Fibroblast of peridontal ligament (primary cell): Measurements from ENCODE around the gene ARFIP1.
"Not testable (repeated sequence)": the region's sequence is repeated elsewhere in the genome, so short reads cannot be mapped to it uniquely, and the experiment has no call there.

Experiments
- DNase-seq: peaks from one replicate; pipeline ENCODE4 v3.0.0-alpha.2; 2010; ENCODE audit errors: extremely low read depth

ARFIP1 gene, protein sequence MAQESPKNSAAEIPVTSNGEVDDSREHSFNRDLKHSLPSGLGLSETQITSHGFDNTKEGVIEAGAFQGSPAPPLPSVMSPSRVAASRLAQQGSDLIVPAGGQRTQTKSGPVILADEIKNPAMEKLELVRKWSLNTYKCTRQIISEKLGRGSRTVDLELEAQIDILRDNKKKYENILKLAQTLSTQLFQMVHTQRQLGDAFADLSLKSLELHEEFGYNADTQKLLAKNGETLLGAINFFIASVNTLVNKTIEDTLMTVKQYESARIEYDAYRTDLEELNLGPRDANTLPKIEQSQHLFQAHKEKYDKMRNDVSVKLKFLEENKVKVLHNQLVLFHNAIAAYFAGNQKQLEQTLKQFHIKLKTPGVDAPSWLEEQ

DNA sequence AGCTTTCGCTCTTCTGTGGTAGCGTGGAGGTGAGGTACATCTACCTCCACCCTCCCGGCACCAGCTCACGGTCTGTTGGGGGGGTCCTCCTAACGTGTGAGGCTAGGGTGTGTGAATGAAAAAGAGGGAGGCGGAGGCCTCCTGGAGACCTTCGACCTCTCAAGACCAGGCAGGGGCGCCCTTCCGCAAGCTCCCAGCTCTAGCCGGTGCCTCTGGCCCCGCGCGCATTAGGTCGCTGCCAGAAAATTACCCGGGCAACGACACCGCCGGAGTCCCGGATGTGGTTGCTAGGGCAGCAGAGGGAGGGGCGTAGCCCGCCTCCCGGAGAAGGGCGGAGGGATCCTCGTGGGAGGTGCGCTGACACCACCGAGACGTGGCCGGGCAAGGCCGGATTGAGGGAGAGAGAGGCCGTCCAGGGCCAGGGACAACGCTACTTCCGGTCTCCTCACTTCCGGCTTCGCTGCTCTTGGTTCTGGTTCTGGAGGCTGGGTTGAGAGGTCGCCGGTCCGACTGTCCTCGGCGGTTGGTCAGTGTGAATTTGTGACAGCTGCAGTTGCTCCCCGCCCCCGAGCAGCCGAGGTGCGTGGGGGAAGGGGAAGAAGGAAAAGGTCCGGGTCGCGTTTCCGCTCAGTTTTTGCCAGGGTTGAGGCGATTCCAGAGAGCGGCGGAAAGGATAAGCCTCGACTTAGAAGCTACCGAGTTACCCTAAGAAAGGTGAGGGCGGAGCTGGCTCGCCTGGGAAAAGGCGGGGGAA lies at the start of gene ARFIP1, which contains the start of gene TIGD4:
Gene ARFIP1 (plus strand): TSS at position 442 of the 754 bp plus-strand sequence. CDS start 49,680 bp downstream, outside the sequence.
Gene TIGD4 (minus strand): TSS at position 218 of the 754 bp plus-strand sequence. CDS start 8,726 bp downstream, outside the sequence.
- DNase-seq: peak; percentile 96

DNA sequence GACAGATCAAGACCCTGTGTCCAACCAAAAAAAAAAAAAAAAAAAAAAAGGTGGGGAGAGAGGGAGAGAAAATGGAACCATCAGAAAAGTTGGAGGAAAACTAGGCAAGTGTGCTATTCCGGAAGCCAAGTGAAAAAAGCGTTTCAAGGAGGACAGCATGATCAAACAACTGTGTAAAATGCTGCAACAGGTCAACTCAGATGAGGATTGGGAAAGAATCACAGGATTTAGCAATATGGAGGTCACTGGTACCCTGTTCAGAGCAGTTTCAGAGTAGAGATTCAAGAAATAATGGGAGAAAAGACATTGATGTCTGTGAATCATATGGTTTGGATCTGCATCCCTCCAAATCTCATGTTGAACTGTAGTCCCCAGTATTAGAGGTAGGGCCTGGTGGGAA lies 47.8 kb upstream of the ARFIP1 start:
- DNase-seq: no peak

DNA sequence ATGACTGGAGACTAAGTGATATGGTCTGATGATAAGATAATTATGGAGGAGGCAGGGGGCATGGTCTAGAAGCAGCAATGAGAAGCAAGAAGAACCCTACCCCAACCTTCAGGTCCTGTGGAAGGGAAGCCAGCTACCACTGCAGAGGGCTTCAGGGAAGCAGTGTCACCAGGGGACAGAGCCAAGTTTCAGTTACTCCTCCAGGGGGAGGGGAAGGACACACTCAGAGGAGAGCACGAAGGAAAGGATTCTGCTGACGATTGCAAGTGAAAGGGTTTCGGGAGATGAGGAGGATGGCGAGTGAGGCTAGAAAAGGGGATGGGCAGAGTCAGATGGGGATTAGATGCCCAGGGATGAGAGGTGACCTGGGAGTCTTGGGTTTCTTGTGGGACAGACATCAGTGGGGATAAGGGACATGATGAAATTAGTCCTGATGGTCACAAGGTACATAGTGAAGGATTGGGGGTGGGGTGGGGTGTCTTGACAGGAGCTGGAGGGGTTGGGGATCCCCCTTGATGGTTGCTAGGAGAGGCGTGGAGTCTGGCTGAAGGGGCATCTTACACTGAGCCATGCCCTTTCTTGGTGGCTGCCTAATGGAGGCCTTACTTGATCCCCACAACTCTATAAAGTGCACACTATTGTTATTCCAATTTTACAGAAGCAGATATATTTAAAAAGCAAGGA lies 45.6 kb upstream of the ARFIP1 start:
- DNase-seq: no peak

DNA sequence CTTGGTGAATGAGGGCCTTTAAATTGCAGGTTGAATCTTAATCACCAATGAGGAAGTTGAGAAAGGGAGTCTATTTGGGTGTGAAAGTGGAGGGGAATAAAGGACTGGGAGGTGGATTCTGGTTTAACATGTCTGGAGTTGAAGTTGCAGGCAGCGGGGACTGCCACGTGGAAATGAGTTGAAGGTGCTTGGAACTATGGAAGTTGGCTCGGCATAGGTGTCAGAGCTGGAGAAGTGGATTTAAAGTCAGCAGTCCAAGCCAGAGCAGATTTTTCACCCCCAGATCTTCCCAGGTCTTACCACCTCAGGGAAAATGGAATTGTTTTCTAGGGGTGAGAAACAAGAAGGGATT lies 45.1 kb upstream of the ARFIP1 start:
- no peak for DNase-seq

DNA sequence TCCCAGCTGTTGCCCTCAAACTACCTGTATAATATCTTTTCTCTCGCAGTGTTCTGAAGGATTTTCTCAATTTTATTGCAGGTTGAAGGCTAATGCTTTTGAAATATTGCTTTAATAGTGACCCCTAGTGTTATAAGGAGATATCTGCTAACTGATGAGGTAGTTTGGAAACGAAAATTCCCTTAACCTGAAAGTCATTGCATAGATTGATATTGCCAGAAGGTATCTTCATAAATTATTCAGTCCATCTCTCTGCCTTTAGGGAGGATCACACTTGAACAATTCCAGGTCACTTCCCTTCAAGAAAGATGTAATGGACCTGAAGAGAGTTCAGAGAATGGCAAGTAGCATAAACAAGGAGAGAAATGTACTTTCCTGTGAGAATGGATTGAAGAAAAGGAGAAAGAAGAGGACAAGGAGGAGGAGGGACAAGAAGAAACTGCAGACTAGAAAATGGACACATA lies 44.3 kb upstream of the ARFIP1 start:
- DNase-seq: peak; percentile 27

DNA sequence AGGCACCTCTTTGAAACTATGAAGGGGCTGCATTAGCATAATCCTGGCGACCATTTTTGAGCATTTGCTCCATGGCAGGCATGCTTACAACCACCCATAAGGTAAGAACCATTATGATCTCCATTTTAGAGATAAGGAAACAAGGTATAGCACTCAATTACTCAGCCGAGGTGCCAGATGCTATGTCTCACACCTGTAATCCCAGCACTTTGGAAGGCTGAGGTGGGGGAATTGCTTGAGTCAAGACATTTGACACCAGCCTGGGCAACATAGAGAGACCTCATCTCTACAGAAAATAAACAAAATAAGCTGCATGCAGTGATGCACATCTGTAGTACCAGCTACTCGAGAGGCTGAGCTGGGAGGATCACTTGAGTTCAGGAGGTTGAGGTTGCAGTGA lies 43.8 kb upstream of the ARFIP1 start:
- no peak for DNase-seq

DNA sequence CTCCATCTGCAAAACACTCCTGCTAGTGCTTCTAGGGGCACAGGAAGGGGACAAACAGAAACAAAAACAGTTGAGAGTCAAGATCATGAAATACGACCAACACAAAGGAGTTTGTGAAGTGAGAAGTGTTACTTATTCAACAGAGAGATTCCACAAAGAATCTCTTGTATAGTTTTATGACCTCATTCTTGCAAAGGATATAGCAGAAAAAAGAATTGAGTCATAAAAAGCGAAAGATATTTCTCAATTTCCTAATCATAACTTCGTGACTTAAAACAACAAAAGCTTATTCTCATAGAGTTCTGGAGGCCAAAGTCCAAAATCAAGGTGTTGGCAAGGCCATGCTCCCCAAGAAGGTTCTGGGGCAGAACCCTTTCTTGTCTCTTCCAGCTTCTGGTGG lies 40.9 kb upstream of the ARFIP1 start:
- no peak for DNase-seq

DNA sequence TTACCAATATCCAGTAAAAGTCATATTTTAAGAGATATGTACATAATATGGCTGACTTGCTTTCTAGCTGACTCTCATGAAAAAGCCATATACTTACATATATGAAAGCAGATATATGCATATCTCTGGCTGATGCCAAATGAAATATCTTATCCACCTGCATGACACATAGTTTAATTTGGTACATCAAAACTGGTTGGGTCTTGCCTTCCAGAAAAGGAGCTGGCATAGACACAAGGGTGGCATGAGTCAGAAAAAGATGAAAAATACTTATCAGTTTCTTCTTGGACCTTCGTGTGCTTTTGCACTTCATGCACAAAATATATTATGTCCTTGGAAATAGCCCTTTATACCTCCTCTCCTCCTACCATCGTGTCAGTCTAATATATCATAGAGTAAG lies 32.3 kb upstream of the ARFIP1 start:
- DNase-seq: no peak

DNA sequence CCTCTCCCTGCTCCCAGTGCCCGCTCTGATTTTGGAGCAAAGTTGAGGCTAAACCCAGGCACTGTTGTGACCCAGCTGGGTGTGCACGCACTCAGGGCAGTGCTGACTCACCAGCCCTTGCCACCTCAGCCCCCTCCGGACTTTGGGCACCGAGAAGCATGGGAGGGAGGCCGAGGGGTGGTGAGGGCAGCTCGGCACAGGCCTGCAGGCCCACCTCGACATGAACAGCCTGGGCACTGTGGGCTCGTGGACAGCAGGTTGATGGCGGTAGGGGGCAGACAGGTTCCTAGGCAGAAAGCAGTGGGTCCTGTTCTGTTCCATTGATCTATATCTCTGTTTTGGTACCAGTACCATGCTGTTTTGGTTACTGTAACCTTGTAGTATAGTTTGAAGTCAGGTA lies 31.1 kb upstream of the ARFIP1 start:
- no peak for DNase-seq

DNA sequence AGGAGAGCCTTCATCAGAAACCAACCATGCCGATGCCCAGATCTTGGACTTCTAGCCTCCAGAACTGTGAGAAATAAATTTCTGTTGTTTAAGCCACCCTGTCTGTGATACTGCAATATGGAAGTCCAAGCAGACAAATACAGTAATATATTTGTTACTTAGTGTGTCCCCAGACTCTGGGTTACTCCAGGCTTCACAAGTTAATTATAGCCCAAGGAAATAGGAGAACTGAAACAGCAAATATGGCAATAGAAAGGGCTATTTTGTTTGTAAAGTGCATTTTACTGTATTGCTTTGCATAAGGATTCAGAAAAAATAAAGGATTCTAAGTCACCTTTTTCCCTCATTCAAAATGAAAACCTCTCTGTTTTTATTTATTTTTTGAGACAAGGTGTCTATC lies 16.0 kb upstream of the ARFIP1 start:
- no peak for DNase-seq

DNA sequence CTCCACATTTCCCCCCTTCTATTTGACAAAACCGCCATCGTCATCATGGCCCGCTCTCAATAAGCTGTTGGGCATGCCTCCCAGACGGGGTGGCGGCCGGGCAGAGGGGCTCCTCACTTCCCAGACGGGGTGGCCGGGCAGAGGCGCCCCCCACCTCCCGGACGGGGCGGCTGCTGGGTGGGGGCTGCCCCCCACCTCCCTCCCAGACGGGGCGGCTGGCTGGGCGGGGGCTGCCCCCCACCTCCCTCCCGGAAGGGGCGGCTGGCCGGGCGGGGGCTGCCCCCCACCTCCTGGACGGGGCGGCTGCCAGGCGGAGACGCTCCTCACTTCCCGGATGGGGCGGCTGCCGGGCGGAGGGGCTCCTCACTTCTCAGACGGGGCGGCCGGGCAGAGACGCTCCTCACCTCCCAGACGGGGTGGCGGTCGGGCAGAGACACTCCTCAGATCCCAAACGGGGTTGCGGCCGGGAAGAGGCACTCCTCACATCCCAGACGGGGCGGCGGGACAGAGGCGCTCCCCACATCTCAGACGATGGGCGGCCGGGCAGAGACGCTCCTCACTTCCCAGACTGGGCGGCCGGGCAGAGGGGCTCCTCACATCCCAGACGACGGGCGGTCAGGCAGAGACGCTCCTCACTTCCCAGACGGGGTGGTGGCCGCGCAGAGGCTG lies 14.6 kb upstream of the ARFIP1 start:
- not testable (repeated sequence) for DNase-seq

DNA sequence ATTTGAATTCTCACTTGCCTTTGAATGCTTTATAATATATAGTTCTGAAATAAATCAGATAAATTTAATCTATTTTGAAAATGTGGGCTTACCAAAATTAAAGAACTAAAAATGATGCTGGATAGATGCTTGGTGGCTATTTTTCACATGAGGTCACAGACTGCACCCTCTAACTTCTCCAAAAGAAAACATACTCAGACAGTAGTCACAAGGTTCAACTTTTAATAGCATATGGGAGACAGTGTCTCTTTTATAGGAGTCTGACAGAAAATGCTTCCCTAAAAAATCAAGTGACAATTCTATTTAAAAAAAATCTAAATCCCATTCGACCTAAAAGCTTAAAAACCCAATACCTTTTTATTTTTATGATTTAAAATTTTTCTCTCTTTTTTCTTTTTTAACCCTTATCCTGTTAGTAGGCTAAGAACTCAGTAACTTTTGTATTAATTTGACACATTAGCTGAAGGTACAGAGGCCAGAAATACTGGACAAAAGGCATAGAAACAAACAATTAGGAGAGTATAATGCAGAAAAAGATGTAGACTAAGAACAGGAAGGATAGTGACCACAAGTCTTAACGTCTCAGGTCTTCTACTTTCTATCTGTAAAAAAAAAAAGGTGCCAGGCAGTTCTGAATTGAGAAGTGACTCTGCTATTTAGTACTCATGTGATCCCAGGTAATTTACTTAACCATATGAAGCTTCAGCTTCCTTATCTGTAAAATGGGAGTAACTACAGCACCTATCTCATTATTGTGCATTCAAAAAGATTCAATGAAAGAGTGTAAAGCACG lies 7.8 kb upstream of the ARFIP1 start:
- DNase-seq: no peak

DNA sequence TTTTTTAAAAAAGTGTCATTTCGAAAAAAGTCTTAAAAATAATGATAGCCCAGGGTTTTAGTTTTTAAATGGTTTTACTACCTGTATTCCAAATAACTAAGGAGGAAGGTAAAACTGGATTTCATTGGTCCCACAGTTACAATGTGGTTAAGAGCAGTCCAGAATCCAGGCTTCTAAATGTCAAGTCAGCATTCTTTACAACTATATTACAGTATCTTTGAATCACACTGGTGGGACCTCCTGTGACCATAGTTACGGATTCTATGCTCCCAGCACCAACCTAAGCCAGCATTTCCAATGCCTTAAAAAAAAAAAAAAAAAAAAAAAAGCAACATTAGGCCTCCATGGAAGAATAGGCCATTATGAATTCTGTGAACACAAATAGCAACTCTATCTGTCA lies 6.4 kb upstream of the ARFIP1 start:
- DNase-seq: no peak

DNA sequence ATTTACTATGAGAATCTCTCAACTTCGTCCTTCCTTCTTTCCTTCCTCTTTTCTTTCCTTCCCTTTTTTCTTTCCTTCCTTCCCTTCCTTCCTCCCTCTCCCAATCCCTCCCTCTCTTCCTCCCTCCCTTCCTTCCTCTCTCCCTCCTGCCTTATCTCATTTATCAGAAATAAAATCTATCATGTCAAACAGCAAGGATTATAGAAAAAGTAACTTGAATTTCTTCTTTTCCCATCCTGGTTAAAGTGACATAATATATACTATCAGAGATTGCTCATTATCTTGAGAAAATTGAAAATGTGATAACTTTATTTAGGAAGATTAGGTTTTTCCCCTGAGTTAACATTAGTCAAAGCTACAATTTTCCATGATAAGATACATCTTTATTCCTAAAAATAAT lies 5.8 kb upstream of the ARFIP1 start:
- DNase-seq: no peak

DNA sequence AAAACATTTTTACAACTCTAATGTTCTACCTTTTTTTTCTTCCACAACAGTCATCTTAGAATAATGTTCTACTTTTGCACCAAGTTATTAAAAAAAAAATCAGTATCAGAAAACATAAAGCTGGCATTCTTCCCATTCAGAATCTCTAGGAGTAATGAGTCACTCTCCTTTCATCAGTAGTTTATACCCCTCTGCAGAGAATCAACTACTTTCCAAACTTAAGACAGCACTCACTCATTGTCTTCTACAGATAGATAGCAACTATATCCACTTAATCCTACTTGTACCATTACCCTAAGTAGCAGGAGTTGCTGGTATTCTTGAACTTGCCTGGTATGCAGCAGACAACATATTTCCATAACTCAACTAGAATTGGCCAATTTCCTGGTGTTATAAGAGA lies 3.4 kb upstream of the ARFIP1 start:
- no peak for DNase-seq

DNA sequence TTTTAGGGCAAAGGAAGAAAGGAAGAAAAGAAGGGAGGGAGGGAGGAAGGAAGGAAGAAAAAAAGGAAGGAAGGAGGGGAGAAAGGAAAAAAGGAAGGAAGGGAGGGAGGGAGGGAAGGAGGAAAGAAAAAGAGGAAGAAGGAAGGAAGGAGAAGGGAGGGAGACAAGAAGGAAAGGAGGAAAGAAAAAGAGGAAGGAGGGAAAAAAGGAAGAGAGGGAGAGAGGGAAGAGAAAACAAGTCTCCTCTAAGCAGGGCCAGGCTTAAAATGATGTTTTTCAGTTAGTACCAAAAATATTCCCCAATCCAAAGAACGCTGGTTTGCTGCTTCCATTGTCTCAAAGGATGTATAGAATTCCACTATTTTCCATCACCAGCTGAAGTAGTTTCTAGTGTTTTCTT lies 2.3 kb upstream of the ARFIP1 start:
- no peak for DNase-seq

DNA sequence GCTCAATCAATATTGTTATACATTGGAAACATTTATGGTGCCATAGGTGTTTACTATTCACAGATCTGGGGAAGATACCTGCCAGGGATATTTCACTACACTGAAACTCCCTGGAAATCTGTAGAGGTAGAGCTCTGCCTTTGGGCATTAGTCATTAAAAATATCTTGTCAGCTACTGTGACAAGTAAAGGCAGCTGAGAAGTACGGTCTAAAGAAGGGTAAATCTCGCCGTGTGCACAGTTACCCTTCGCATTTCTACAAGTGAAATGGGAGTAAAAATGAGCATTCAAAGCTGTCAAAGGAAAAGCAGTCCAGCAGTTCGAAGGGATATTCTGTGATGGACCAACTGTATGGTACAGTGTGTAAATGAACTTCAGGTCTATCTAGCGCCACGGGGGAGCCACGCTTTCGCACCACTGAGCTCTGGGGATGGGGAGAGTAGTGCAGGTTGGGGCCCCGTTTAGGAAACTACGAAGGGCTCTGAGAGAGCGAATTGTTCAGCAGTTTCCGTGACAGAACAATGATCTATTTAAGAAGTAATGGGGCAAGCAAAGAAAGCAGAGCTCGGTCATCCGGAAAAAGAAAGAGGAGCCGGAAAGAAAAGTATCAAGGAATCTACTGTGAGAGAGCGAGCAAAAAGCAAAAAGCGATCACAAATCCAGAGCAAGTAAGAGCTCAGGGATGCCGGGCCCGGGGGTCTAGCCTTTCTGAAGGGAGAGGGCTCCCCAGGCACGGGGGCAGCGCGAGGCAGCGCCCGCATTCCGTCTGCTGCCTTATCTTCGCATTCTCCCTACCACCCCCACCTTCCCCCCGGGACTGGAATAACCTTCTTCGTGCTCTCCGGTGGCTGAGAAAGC lies 870 bp upstream of the ARFIP1 start:
- peak; percentile 29 for DNase-seq

DNA sequence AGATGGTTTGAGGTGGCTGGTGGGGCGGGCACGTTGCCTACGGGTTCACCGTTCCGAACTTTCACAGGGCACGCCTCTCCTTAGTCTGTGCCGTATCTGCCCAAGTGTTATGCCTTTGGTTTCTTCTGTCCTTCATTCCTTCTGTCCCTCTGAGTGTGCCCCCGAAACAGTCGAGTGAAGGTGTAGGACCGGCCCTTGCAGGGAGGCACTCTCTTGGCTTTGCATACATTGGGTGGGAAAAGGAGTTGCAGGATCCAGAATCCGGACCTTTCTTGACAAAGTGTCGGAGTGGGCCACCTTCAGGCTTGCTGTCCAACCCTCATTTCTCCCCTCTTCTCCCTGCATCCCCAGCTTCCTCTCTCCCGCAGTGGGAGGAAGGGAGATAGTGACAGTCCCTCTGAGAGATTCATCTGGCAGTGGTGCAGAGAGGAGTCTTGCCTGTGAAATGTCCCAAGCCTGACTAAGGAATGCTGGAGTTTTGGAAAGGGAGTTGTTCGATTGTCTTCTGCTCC lies 569 bp downstream of the ARFIP1 start:
- DNase-seq: peak; percentile 31

DNA sequence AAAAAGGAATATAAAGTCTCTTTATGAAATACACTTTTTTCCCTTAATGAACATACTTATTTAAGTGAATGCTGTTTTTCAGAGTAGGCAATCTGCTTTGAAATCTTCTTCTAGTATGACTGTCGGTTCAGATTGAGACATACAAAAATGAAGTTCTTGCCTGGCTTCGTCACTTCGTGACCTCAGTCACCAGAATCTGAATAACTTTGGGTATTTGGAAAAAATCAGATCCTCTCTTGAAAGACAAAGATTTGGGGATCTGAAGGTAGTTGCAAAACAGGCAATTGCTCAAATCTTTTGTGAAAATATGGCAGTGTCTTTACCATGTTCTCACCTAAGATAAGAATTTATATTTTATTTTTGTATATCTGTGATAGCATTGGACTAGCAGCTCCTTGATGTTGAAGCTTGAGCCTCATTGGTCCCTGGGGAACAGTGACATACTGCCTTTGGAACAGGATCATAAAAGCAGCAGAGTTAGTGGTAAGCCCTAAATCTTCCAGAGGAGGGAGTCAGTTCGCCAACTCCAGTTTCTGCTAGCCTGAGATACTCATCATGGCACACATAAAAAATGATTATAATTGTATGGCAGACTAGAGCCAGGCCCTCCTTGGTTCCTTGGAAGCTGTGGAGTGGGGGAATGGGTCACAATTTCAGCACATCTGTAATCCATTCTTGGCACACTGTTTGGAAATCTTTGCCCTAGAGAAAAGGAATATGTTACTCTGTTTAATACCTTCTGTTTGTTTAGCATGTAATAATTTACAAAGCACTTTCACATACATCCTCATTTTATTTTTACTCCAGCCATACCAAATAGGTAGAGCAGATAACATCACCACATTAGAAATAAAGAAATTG lies 5.0 kb downstream of the ARFIP1 start:
- DNase-seq: peak; percentile 80
